Activated CD8-positive, alpha-beta T cell treated with anti-CD3 and anti-CD28 coated beads for 36 hours (primary cell): Measurements from ENCODE around the gene CCDC167. TPM values are rescaled to one million over a fixed set of nuclear protein-coding genes. Genes with fewer than 3 reads are reported as not detected.
"Not testable (repeated sequence)": the region's sequence is repeated elsewhere in the genome, so short reads cannot be mapped to it uniquely, and the experiment has no call there.

Experiments
- ATAC-seq: fragments of 200-7000 bp; cut with Tn5 transposase; one replicate; pipeline ENCODE4 v1.10.0; 2021; ENCODE audit warnings: mild to moderate bottlenecking, moderate library complexity
- CTCF ChIA-PET: fragments of 350-600 bp; sonication (Branson Sonifier 250); formaldehyde crosslinking; loops from one replicate; lab custom pipeline; 2021; ENCODE audit warnings: antibody characterized with exemption; lab: Charles Lee
- POLR2A ChIA-PET: fragments of 350-600 bp; sonication (Branson Sonifier 250); formaldehyde crosslinking; loops from one replicate; lab custom pipeline; 2021; ENCODE audit warnings: antibody characterized with exemption; lab: Charles Lee
- DNase-seq: peaks from one replicate; pipeline ENCODE4 v3.0.0-alpha.2; 2020
- H3K27ac Mint-ChIP-seq: one replicate; pipeline ENCODE4 v1.8.0; 2021; ENCODE audit warnings: mild to moderate bottlenecking, mixed read lengths
- H3K27me3 Mint-ChIP-seq: one replicate; pipeline ENCODE4 v1.8.0; 2021; ENCODE audit warnings: mixed read lengths
- H3K36me3 Mint-ChIP-seq: one replicate; pipeline ENCODE4 v1.8.0; 2021; ENCODE audit warnings: low read depth, mixed read lengths
- H3K4me1 Mint-ChIP-seq: one replicate; pipeline ENCODE4 v1.8.0; 2021; ENCODE audit warnings: low read depth, mixed read lengths
- H3K4me3 Mint-ChIP-seq: one replicate; pipeline ENCODE4 v1.8.0; 2021; ENCODE audit warnings: mild to moderate bottlenecking, moderate library complexity, mixed read lengths
- H3K9me3 Mint-ChIP-seq: one replicate; pipeline ENCODE4 v1.8.0; 2021; ENCODE audit warnings: mixed read lengths
- CTCF ChIP-seq: fragments of 200-600 bp; IDR thresholded peaks from one replicate; pipeline ENCODE4 v1.8.0; 2022; ENCODE audit warnings: antibody characterized with exemption, mild to moderate bottlenecking
- intact Hi-C: fragments of 100-400 bp; cut with micrococcal nuclease; formaldehyde crosslinking; loops from one replicate; pipeline ENCODE4 v1.10.0; 2022
- total RNA-seq, 2 experiments: library from RNA; stranded (reverse); gene quantifications; one replicate each; pipeline ENCODE4 v1.2.3, GENCODE V29; 2021

CCDC167 gene
- total RNA-seq, 2 experiments from 2014 or later: 63.7 to 68.1 TPM

- Mint-ChIP-seq H3K27me3 (no peaks in the 10 kb centered on the region), H3K9me3 (no peaks in the 10 kb centered on the region), H3K36me3 (peaks cover 60% of the 10 kb centered on the region), H3K27ac (no peak overlapping the region), H3K4me1 (peaks cover 12% of the 10 kb centered on the region), H3K4me3 (no peak overlapping the region)
- ATAC-seq (no peak), DNase-seq (no peak)
- ChIA-PET CTCF (no interaction called here), POLR2A (interaction anchor here (1.2 to 1.5 kb wide), 3 partner anchors 13 to 19 kb away, joined by 3 to 6 read pairs (median 4); no protein-coding TSS in a partner anchor)
- TF ChIP-seq CTCF: no peak
- intact Hi-C loops: no loop called here
These were observed 47.2 kb downstream of the CCDC167 start for GRCh38 chr6:37452522-37452921.

- Mint-ChIP-seq H3K27me3 (no peaks in the 10 kb centered on the region), H3K27ac (peak overlapping the region; percentile 35), H3K9me3 (no peaks in the 10 kb centered on the region), H3K36me3 (peaks cover 60% of the 10 kb centered on the region), H3K4me1 (peaks cover 12% of the 10 kb centered on the region), H3K4me3 (no peak overlapping the region)
- ATAC-seq (no peak), DNase-seq (no peak)
- CTCF ChIA-PET: interaction anchor here (0.8 to 1.3 kb wide), 3 partner anchors 8 to 126 kb away, joined by 3 read pairs; no protein-coding TSS in a partner anchor
- TF ChIP-seq CTCF: no peak
- intact Hi-C loops: no loop called here
- POLR2A ChIA-PET: interaction anchor here (1.4 to 1.5 kb wide), 2 partner anchors 12 to 18 kb away, joined by 3 to 6 read pairs; no protein-coding TSS in a partner anchor
These were observed 48.1 kb downstream of the CCDC167 start for GRCh38 chr6:37451441-37452193.

- POLR2A ChIA-PET: no interaction called here
- Mint-ChIP-seq H3K36me3 (peaks cover 59% of the 10 kb centered on the region), H3K9me3 (no peaks in the 10 kb centered on the region), H3K4me3 (no peak overlapping the region), H3K27ac (no peak overlapping the region), H3K27me3 (no peaks in the 10 kb centered on the region), H3K4me1 (peaks cover 12% of the 10 kb centered on the region)
- intact Hi-C loops: no loop called here
- no peak for TF ChIP-seq CTCF
- DNase-seq (no peak), ATAC-seq (no peak)
- CTCF ChIA-PET: interaction anchor here (1.3 kb wide), 1 partner anchor 124 kb away, joined by 3 read pairs; no protein-coding TSS in a partner anchor
These were observed 49.7 kb downstream of the CCDC167 start for GRCh38 chr6:37449984-37450383.

- DNase-seq, H3K27me3 Mint-ChIP-seq, ATAC-seq, intact Hi-C loops, H3K9me3 Mint-ChIP-seq: not testable (repeated sequence)
- H3K36me3 Mint-ChIP-seq: peaks cover 31% of the 10 kb centered on the region
- peaks cover 23% of the 10 kb centered on the region for H3K4me1 Mint-ChIP-seq
- ChIA-PET CTCF (interaction anchor here (1.6 kb wide), 1 partner anchor 10 kb away, joined by 5 read pairs; the partner anchor contains the start of gene CMTR1), POLR2A (interaction anchor here (1.0 to 3.4 kb wide), 3 partner anchors 10 to 15 kb away, joined by 5 to 32 read pairs (median 6); partner anchors contain the start of gene CMTR1)
- H3K27ac Mint-ChIP-seq: peak overlapping the region; percentile 84
- peak overlapping the region; percentile 67 for H3K4me3 Mint-ChIP-seq
These were observed 56.5 kb downstream of the CCDC167 start for GRCh38 chr6:37443216-37443542.

- Mint-ChIP-seq H3K36me3 (peaks cover 36% of the 10 kb centered on the region), H3K27me3 (no peaks in the 10 kb centered on the region), H3K9me3 (no peaks in the 10 kb centered on the region), H3K4me3 (peak overlapping the region; percentile 67), H3K4me1 (peaks cover 27% of the 10 kb centered on the region), H3K27ac (peak overlapping the region; percentile 84)
- TF ChIP-seq CTCF: no peak
- DNase-seq (no peak), ATAC-seq (peak; percentile 61)
- POLR2A ChIA-PET: interaction anchor here (2.0 to 3.4 kb wide), 2 partner anchors 9 to 16 kb away, joined by 5 to 32 read pairs; partner anchors contain the start of gene CMTR1
- intact Hi-C loops: no loop called here
- CTCF ChIA-PET: interaction anchor here (1.1 to 1.6 kb wide), 3 partner anchors 9 to 117 kb away, joined by 3 to 5 read pairs (median 4); partner anchors contain the start of gene CMTR1
These were observed 57.1 kb downstream of the CCDC167 start for GRCh38 chr6:37442416-37443215.
